Panc1 (cell line): ENCODE results near the gene FAM187B. TPM values are rescaled to one million over a fixed set of nuclear protein-coding genes. Genes with fewer than 3 reads are reported as not detected.

Experiments
- ATAC-seq: fragments of 200-7000 bp; cut with Tn5 transposase; 2 replicates; pipeline ENCODE4 v1.9.1; 2020; ENCODE audit warnings: mild to moderate bottlenecking, moderate library complexity
- BruUV-seq: library from RNA; stranded (reverse); fragments of 400-500 nt; replicated peaks from 2 replicates; lab custom pipeline; 2021; lab: Mats Ljungman, UMichigan
- CTCF ChIA-PET: fragments of 300-600 bp; sonication (Branson Sonifier 250); formaldehyde crosslinking; loops from one replicate; lab custom pipeline; 2022; ENCODE audit warnings: antibody characterized with exemption; lab: Charles Lee
- POLR2A ChIA-PET: fragments of 300-600 bp; sonication (Branson Sonifier 250); formaldehyde crosslinking; loops from one replicate; lab custom pipeline; 2022; ENCODE audit warnings: antibody characterized with exemption; lab: Charles Lee
- DNase-seq: peaks from one replicate; pipeline ENCODE4 v3.0.0-alpha.2; 2010; ENCODE audit warnings: low read depth, low spot score
- H3K27ac ChIP-seq: 2 replicates; pipeline ENCODE4 v1.5.1; 2011; ENCODE audit warnings: mild to moderate bottlenecking, low read length, inconsistent platforms
- H3K27me3 ChIP-seq: fragments of 200-500 bp; sonication (Bioruptor generic); 2 replicates; pipeline ENCODE4 v1.6.0; 2014; ENCODE audit warnings: low read length, inconsistent platforms; ENCODE audit not compliant: control insufficient read depth, insufficient read depth
- H3K36me3 ChIP-seq: fragments of 200-500 bp; sonication (Bioruptor generic); 2 replicates; pipeline ENCODE4 v1.5.1; 2014; ENCODE audit warnings: inconsistent platforms, mild to moderate bottlenecking, low read length, moderate library complexity; ENCODE audit not compliant: control insufficient read depth, insufficient read depth
- H3K4me1 ChIP-seq: 2 replicates; pipeline ENCODE4 v1.5.1; 2011; ENCODE audit warnings: inconsistent platforms, mild to moderate bottlenecking, low read length, moderate library complexity; ENCODE audit not compliant: control insufficient read depth, insufficient read depth
- H3K4me3 ChIP-seq, 2 experiments: 2 replicates each; pipeline ENCODE4 v1.5.1; 2011 to 2012; ENCODE audit warnings: low read depth in 2 of 2, low read length in 2 of 2, mild to moderate bottlenecking in 2 of 2, inconsistent platforms in 1 of 2, moderate library complexity in 1 of 2
- H3K9me3 ChIP-seq: fragments of 200-500 bp; sonication (Bioruptor generic); 2 replicates; pipeline ENCODE4 v1.5.1; 2014; ENCODE audit warnings: low read depth, mild to moderate bottlenecking, inconsistent platforms, low read length, moderate library complexity; ENCODE audit not compliant: control insufficient read depth, insufficient read depth
- POLR2AphosphoS5 ChIP-seq: IDR thresholded peaks from 2 replicates; pipeline ENCODE4 v1.6.1; 2012; ENCODE audit warnings: mild to moderate bottlenecking, low read depth, low read length, moderate library complexity
- SIN3A ChIP-seq: IDR thresholded peaks from 2 replicates; pipeline ENCODE4 v1.6.1; 2012; ENCODE audit warnings: low read depth, mild to moderate bottlenecking, low read length, moderate library complexity, borderline replicate concordance; ENCODE audit not compliant: insufficient read depth
- TCF7L2 ChIP-seq: IDR thresholded peaks from 2 replicates; pipeline ENCODE4 v1.6.1; 2011; ENCODE audit warnings: mild to moderate bottlenecking, low read depth, low read length, inconsistent platforms
- in situ Hi-C: cut with HindIII; loops from 2 replicates; pipeline ENCODE4 v1.10.0; 2016; ENCODE audit warnings: low sequenced_read_pairs, low pct_unique_long_range_greater_than_20kb
- intact Hi-C: fragments of 100-400 bp; cut with micrococcal nuclease; formaldehyde crosslinking; loops from one replicate; pipeline ENCODE4 v1.10.0; 2022; ENCODE audit not compliant: unreplicated experiment
- total RNA-seq: library from RNA; stranded (reverse); gene quantifications from one replicate; pipeline ENCODE4 v1.2.1, GENCODE V29; 2021; ENCODE audit not compliant: unreplicated experiment
- TF ChIP-seq, protein P1 (sequence below), 2 experiments: IDR thresholded peaks; 2 replicates each; pipeline ENCODE4 v1.6.1; 2011 to 2012; ENCODE audit warnings: low read depth in 2 of 2, control low read depth in 1 of 2, low read length in 1 of 2, mild to moderate bottlenecking in 1 of 2, moderate library complexity in 1 of 2; ENCODE audit not compliant: insufficient read depth in 1 of 2
- TF ChIP-seq, protein P2 (sequence below): fragments of 450-650 bp; IDR thresholded peaks from 2 replicates; pipeline ENCODE4 v1.5.1; 2017; ENCODE audit warnings: mild to moderate bottlenecking

FAM187B gene
- total RNA-seq, 1 experiment from 2014 or later = not detected

DNA sequence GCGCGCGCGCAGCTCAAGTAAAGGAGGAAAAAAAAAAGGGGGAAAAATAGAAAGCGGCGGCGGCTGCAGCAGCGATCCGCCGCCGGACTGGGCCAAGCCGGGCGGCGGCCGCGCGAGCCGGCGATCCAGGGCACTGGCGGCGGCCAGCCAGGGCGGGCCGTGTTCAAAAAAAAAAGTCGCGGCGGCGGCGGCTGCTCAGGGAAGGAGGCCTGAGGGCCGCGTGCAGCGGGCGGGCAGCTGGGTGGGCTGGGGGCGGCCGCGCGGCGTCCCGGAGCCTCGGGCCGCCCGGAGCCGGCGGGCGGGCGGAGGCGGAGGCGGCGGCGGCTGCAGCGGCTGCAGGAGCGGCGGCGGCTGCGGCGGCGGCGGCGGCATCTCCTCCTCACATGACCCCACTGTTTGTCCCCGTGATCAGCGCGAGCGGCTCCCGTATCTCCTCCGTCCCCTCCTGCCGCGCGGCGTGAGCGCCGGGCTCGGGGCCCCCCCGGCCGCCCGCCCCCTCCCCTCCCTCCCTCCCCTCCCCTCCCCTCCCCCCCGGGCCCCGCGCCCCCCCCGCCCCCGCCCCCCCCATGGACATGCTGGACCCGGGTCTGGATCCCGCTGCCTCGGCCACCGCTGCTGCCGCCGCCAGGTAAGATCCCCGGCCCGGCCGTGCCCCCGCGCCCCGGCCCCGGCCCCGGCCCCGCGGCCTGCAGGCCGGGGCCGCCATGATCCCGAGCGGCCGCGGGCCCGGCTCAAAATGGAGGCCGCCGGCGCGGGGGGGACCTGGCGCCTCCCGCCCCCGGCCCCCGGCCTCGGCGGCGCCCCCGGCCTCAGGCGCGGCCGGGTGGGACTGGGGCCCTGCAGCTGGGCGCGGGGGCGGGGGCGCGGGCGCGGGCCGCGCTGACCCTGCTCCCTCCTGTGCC lies 40.2 kb upstream of the FAM187B start, which contains the start of gene USF2:
TSS of gene USF2 (plus strand) at position 427 of the 902 bp plus-strand sequence. CDS start at position 567, 140 bp downstream.
- CTCF ChIA-PET = interaction anchor here (0.6 to 0.7 kb wide), 5 partner anchors 16 to 226 kb away, joined by 3 to 5 read pairs (median 5); no protein-coding TSS in a partner anchor
- Histone ChIP-seq H3K27me3 (no peaks in the 10 kb centered on the region), H3K9me3 (no peaks in the 10 kb centered on the region), H3K4me1 (peaks cover 25% of the 10 kb centered on the region), H3K36me3 (peaks cover 14% of the 10 kb centered on the region; the same call in 1 of the 2 replicates), H3K4me3 (peak within 1 kb of the TSS; percentile 86 to 93), H3K27ac (peak within 1 kb of the TSS; percentile 99)
- in situ Hi-C loops = no loop called here
- POLR2A ChIA-PET = interaction anchor here (0.6 kb wide), 1 partner anchor 798 kb away, joined by 6 read pairs; no protein-coding TSS in a partner anchor
- intact Hi-C loops = no loop called here
- BruUV-seq = no TSS peak
- DNase-seq (no peak), ATAC-seq (peak; percentile 57)
- TF ChIP-seq, protein P1, sequence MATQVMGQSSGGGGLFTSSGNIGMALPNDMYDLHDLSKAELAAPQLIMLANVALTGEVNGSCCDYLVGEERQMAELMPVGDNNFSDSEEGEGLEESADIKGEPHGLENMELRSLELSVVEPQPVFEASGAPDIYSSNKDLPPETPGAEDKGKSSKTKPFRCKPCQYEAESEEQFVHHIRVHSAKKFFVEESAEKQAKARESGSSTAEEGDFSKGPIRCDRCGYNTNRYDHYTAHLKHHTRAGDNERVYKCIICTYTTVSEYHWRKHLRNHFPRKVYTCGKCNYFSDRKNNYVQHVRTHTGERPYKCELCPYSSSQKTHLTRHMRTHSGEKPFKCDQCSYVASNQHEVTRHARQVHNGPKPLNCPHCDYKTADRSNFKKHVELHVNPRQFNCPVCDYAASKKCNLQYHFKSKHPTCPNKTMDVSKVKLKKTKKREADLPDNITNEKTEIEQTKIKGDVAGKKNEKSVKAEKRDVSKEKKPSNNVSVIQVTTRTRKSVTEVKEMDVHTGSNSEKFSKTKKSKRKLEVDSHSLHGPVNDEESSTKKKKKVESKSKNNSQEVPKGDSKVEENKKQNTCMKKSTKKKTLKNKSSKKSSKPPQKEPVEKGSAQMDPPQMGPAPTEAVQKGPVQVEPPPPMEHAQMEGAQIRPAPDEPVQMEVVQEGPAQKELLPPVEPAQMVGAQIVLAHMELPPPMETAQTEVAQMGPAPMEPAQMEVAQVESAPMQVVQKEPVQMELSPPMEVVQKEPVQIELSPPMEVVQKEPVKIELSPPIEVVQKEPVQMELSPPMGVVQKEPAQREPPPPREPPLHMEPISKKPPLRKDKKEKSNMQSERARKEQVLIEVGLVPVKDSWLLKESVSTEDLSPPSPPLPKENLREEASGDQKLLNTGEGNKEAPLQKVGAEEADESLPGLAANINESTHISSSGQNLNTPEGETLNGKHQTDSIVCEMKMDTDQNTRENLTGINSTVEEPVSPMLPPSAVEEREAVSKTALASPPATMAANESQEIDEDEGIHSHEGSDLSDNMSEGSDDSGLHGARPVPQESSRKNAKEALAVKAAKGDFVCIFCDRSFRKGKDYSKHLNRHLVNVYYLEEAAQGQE (IDR thresholded peaks at IDR 0.05; ENCODE audit: insufficient read depth in 1 of 2, low read depth in 2 of 2, low read length in 1 of 2) = no peak
- TF ChIP-seq TCF7L2 = no peak
- TF ChIP-seq SIN3A = peak; percentile 84; the same call in 1 of the 2 replicates

GRCh38 chr19:35267818-35268535 lies 39.4 kb upstream of the FAM187B start:
- Histone ChIP-seq H3K27ac (peak overlapping the region; percentile 99), H3K4me1 (peaks cover 25% of the 10 kb centered on the region), H3K9me3 (no peaks in the 10 kb centered on the region), H3K36me3 (peaks cover 14% of the 10 kb centered on the region; the same call in 1 of the 2 replicates), H3K4me3 (peak overlapping the region; percentile 86 to 93), H3K27me3 (no peaks in the 10 kb centered on the region)
- no TSS peak for BruUV-seq
- intact Hi-C loops = no loop called here
- ATAC-seq (peak; percentile 60), DNase-seq (no peak)
- ChIA-PET POLR2A (interaction anchor here (0.6 kb wide), 1 partner anchor 799 kb away, joined by 6 read pairs; no protein-coding TSS in a partner anchor), CTCF (interaction anchor here (0.6 to 0.7 kb wide), 4 partner anchors 72 to 227 kb away, joined by 3 to 5 read pairs (median 4); no protein-coding TSS in a partner anchor)
- in situ Hi-C loops = no loop called here
- TF ChIP-seq POLR2AphosphoS5 = peak; percentile 86
- TF ChIP-seq SIN3A = 0 out of 2 replicates have a peak, but pooled peaks have one; percentile 85
- TF ChIP-seq TCF7L2 = no peak
- TF ChIP-seq, protein P2, sequence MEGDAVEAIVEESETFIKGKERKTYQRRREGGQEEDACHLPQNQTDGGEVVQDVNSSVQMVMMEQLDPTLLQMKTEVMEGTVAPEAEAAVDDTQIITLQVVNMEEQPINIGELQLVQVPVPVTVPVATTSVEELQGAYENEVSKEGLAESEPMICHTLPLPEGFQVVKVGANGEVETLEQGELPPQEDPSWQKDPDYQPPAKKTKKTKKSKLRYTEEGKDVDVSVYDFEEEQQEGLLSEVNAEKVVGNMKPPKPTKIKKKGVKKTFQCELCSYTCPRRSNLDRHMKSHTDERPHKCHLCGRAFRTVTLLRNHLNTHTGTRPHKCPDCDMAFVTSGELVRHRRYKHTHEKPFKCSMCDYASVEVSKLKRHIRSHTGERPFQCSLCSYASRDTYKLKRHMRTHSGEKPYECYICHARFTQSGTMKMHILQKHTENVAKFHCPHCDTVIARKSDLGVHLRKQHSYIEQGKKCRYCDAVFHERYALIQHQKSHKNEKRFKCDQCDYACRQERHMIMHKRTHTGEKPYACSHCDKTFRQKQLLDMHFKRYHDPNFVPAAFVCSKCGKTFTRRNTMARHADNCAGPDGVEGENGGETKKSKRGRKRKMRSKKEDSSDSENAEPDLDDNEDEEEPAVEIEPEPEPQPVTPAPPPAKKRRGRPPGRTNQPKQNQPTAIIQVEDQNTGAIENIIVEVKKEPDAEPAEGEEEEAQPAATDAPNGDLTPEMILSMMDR = no peak
- TF ChIP-seq, protein P1 (IDR thresholded peaks at IDR 0.05; ENCODE audit: insufficient read depth in 1 of 2, low read depth in 2 of 2, low read length in 1 of 2) = no peak
